PC-3 (cell line): ENCODE measurements around the gene DZIP1.

Experiments used
- EZH2 ChIP-seq: fragments of 300-600 bp; sonication (generic); IDR thresholded peaks from one replicate; pipeline ENCODE4 v1.6.1; 2017; ENCODE audit warnings: antibody characterized with exemption, mild to moderate bottlenecking, low read length; ENCODE audit not compliant: unreplicated experiment
- EZH2phosphoT487 ChIP-seq: fragments of 300-600 bp; sonication (generic); IDR thresholded peaks from 2 replicates; pipeline ENCODE4 v1.6.1; 2018; ENCODE audit warnings: mild to moderate bottlenecking, antibody characterized with exemption, low read length, borderline replicate concordance
- TF ChIP-seq, protein P1 (sequence below): fragments of 300-600 bp; sonication (generic); conservative IDR thresholded peaks from 2 replicates; pipeline ENCODE4 v1.5.1; 2017; ENCODE audit warnings: antibody characterized with exemption, low read depth, mild to moderate bottlenecking, low read length

DNA sequence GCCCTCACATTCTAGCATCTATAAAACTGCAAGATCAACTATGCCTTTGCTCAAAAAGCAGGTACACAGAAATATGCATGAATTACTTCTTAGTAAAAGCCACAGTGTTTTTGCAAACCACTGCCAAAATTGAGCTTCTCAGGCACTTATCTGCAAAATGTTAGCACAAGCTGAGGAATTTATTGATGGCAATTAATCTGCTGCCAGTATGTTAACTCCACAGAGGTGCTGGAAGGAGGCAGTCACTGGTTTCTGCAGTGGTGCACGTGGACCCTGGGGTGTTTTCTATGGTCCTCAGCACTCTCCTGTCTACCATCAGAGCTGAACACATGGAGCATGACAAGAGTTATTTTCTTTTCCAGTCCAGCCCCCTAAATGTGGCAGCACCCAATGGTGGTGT, 47.8 kb downstream of the DZIP1 start:
- TF ChIP-seq, protein P1, sequence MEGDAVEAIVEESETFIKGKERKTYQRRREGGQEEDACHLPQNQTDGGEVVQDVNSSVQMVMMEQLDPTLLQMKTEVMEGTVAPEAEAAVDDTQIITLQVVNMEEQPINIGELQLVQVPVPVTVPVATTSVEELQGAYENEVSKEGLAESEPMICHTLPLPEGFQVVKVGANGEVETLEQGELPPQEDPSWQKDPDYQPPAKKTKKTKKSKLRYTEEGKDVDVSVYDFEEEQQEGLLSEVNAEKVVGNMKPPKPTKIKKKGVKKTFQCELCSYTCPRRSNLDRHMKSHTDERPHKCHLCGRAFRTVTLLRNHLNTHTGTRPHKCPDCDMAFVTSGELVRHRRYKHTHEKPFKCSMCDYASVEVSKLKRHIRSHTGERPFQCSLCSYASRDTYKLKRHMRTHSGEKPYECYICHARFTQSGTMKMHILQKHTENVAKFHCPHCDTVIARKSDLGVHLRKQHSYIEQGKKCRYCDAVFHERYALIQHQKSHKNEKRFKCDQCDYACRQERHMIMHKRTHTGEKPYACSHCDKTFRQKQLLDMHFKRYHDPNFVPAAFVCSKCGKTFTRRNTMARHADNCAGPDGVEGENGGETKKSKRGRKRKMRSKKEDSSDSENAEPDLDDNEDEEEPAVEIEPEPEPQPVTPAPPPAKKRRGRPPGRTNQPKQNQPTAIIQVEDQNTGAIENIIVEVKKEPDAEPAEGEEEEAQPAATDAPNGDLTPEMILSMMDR = no peak
- TF ChIP-seq EZH2phosphoT487 (no peak), EZH2 (no peak)
